Nephron progenitor cell (in vitro differentiated cells): Measurements from ENCODE around the gene AHSG.

ENCODE experiments used
- DNase-seq: peaks from one replicate; pipeline ENCODE4 v3.0.0; 2021
- H3K27ac Mint-ChIP-seq: 2 replicates; pipeline ENCODE4 v1.8.0; 2021; ENCODE audit warnings: mild to moderate bottlenecking, moderate library complexity, mixed read lengths
- H3K27me3 Mint-ChIP-seq: 2 replicates; pipeline ENCODE4 v1.8.0; 2021; ENCODE audit warnings: mild to moderate bottlenecking, low read depth, mixed read lengths; ENCODE audit not compliant: poor library complexity
- H3K36me3 Mint-ChIP-seq: 2 replicates; pipeline ENCODE4 v1.8.0; 2021; ENCODE audit warnings: low read depth, mixed read lengths
- H3K4me1 Mint-ChIP-seq: 2 replicates; pipeline ENCODE4 v1.8.0; 2021; ENCODE audit warnings: mixed read lengths
- H3K4me3 Mint-ChIP-seq: 2 replicates; pipeline ENCODE4 v1.8.0; 2021; ENCODE audit warnings: mild to moderate bottlenecking, moderate library complexity, mixed read lengths
- H3K9me3 Mint-ChIP-seq: 2 replicates; pipeline ENCODE4 v1.8.0; 2021; ENCODE audit warnings: mild to moderate bottlenecking, moderate library complexity, mixed read lengths
- TF ChIP-seq, protein P1 (sequence below): fragments of 200-600 bp; sonication (generic); IDR thresholded peaks from 2 replicates; pipeline ENCODE4 v1.5.0; 2021; ENCODE audit warnings: antibody characterized with exemption

The AHSG gene

GRCh38 chr3:186646841-186647240 lies 34.0 kb downstream of the AHSG start:
- no peaks in the 10 kb centered on the region for H3K9me3 Mint-ChIP-seq
- H3K4me1 Mint-ChIP-seq, result no peaks in the 10 kb centered on the region
- H3K36me3 Mint-ChIP-seq, result no peaks in the 10 kb centered on the region
- no peak overlapping the region for H3K27ac Mint-ChIP-seq
- DNase-seq, result no peak
- peaks cover 15% of the 10 kb centered on the region for H3K27me3 Mint-ChIP-seq
- TF ChIP-seq, protein P1, sequence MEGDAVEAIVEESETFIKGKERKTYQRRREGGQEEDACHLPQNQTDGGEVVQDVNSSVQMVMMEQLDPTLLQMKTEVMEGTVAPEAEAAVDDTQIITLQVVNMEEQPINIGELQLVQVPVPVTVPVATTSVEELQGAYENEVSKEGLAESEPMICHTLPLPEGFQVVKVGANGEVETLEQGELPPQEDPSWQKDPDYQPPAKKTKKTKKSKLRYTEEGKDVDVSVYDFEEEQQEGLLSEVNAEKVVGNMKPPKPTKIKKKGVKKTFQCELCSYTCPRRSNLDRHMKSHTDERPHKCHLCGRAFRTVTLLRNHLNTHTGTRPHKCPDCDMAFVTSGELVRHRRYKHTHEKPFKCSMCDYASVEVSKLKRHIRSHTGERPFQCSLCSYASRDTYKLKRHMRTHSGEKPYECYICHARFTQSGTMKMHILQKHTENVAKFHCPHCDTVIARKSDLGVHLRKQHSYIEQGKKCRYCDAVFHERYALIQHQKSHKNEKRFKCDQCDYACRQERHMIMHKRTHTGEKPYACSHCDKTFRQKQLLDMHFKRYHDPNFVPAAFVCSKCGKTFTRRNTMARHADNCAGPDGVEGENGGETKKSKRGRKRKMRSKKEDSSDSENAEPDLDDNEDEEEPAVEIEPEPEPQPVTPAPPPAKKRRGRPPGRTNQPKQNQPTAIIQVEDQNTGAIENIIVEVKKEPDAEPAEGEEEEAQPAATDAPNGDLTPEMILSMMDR, result no peak
- H3K4me3 Mint-ChIP-seq, result no peak overlapping the region

GRCh38 chr3:186648851-186649250 lies 36.0 kb downstream of the AHSG start:
- no peak for DNase-seq
- TF ChIP-seq, protein P1, result no peak
- no peak overlapping the region for H3K27ac Mint-ChIP-seq
- peaks cover 19% of the 10 kb centered on the region for H3K27me3 Mint-ChIP-seq
- no peaks in the 10 kb centered on the region for H3K9me3 Mint-ChIP-seq
- H3K4me1 Mint-ChIP-seq, result peaks cover 13% of the 10 kb centered on the region
- H3K36me3 Mint-ChIP-seq, result no peaks in the 10 kb centered on the region
- H3K4me3 Mint-ChIP-seq, result no peak overlapping the region

DNA sequence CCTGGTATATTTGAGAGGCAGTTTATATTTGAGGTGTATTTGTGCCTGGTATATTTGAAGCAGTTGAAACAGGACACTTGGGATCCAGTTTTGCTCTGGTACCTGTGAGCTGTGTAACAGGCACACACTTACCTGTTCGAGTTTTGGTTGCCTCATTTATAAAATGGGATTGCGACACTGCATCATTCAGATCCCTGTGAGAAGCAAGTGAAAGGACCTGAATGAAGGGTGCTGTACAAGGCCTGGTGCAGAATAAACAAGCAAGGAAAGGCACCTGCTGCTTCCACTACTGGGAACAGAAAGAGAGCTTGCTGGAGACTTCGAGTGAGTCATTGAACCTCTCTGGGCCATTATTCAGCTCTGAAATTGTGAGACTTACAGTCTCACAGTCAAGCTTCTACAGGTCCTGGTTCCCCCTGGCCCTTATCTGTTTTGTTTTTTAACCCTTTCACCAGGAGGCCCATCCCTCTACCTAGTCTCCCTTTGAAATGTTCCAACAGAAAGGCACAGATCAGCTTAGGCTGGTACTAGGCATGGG lies 38.9 kb downstream of the AHSG start:
- no peak overlapping the region for H3K27ac Mint-ChIP-seq
- TF ChIP-seq, protein P1, result no peak
- no peaks in the 10 kb centered on the region for H3K9me3 Mint-ChIP-seq
- peaks cover 24% of the 10 kb centered on the region for H3K4me1 Mint-ChIP-seq
- no peak overlapping the region for H3K4me3 Mint-ChIP-seq
- H3K27me3 Mint-ChIP-seq, result peaks cover 11% of the 10 kb centered on the region
- DNase-seq, result no peak
- no peaks in the 10 kb centered on the region for H3K36me3 Mint-ChIP-seq

DNA sequence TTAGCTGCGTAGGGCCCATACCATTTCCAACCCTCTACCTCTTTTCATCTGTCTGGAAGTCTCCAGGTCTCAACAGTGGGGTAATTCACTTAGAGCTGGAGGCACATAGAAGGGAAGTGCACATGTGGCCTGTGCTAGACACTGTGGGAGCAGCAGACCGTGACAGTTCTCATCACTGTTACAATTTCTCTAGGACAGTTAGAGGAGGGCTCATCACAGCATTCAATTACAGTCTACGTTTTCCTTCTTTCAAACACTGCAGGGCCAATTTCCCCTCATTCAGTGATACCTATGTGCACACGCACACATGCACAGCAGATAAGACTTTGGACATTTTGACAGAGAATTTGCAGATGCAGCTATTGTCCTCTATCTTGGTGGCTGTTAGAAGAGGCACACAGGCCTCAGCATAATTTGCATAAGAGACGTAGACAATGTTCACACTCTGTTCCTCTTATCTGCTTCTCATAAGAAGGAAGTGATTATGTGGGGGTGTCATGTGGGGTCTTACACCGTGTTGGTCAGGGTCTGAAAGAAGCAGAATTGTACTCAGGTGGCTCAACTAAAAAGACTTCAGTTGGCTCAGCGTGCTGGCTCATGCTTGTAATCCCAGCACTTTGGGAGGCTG lies 40.3 kb downstream of the AHSG start:
- H3K27me3 Mint-ChIP-seq, result peaks cover 11% of the 10 kb centered on the region
- TF ChIP-seq, protein P1, result no peak
- peaks cover 24% of the 10 kb centered on the region for H3K4me1 Mint-ChIP-seq
- H3K27ac Mint-ChIP-seq, result no peak overlapping the region
- H3K4me3 Mint-ChIP-seq, result no peak overlapping the region
- H3K36me3 Mint-ChIP-seq, result no peaks in the 10 kb centered on the region
- peaks cover 3% of the 10 kb centered on the region for H3K9me3 Mint-ChIP-seq
- DNase-seq, result no peak

DNA sequence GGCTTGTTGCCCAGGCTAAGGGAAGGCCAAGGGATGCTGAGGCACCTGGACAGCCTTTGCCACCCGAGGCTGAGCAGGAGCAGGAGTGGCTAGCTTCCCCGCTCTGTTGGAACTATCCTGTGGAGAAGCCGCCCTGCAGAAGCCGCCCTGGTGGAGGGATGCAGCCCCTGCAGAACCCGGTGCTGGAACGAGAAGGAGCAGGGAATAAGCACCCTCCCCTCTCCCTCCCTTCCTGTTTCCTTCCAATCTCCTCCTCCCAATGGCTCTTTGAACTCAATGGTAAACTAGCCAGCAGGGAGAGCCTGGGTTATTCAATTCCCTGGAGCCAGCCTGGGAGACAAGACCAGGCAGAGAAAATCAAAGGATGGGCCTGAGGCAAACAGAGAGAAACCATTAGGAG lies 41.1 kb downstream of the AHSG start:
- DNase-seq, result peak; percentile 42
- Mint-ChIP-seq H3K9me3 (peaks cover 11% of the 10 kb centered on the region), H3K4me1 (peaks cover 24% of the 10 kb centered on the region), H3K27me3 (peaks cover 11% of the 10 kb centered on the region), H3K4me3 (no peak overlapping the region), H3K27ac (no peak overlapping the region), H3K36me3 (no peaks in the 10 kb centered on the region)
- TF ChIP-seq, protein P1, result peak; percentile 18
